HL-60 (cell line): Measurements from ENCODE around the gene TRAIP.
A peak's percentile ranks its signal among the peaks of the same experiment; 100 is the strongest.
"Not testable (repeated sequence)": the region's sequence is repeated elsewhere in the genome, so short reads cannot be mapped to it uniquely, and the experiment has no call there.

Experiments used
- DNase-seq, 2 experiments: peaks; one replicate each; pipeline ENCODE4 v3.0.0-alpha.2; 2010 to 2020; ENCODE audit warnings: low read depth in 1 of 2, low spot score in 1 of 2
- H3K27ac ChIP-seq: fragments of 250-450 bp; sonication (Bioruptor Pico); replicated peaks from 2 replicates; pipeline ENCODE4 v1.5.1; 2020; ENCODE audit warnings: mild to moderate bottlenecking, moderate library complexity
- H3K27me3 ChIP-seq: fragments of 250-450 bp; sonication (Bioruptor Pico); 2 replicates; pipeline ENCODE4 v1.5.1; 2021; ENCODE audit warnings: mild to moderate bottlenecking, moderate library complexity; ENCODE audit not compliant: insufficient read depth, poor library complexity, severe bottlenecking
- H3K4me3 ChIP-seq: replicated peaks from 2 replicates; pipeline ENCODE4 v1.5.1; 2011; ENCODE audit warnings: mild to moderate bottlenecking, control low read depth, low read length; ENCODE audit not compliant: insufficient read depth
- CTCF ChIP-seq: IDR thresholded peaks from one replicate; pipeline ENCODE4 v1.5.1; 2011; ENCODE audit warnings: low read length, control low read depth, inconsistent platforms; ENCODE audit not compliant: insufficient read depth
- GABPA ChIP-seq: IDR thresholded peaks from 2 replicates; pipeline ENCODE4 v1.6.1; 2012; ENCODE audit warnings: low read depth
- POLR2AphosphoS5 ChIP-seq: IDR thresholded peaks from 2 replicates; pipeline ENCODE4 v1.6.1; 2012; ENCODE audit warnings: low read depth
- REST ChIP-seq: IDR thresholded peaks from 2 replicates; pipeline ENCODE4 v1.6.1; 2012; ENCODE audit warnings: low read depth; ENCODE audit not compliant: insufficient replicate concordance
- SPI1 ChIP-seq: IDR thresholded peaks from 2 replicates; pipeline ENCODE4 v1.6.1; 2012; ENCODE audit warnings: low read depth, mild to moderate bottlenecking, borderline replicate concordance

The TRAIP gene

GRCh38 chr3:49787182-49787464 lies 69.2 kb downstream of the TRAIP start:
- H3K4me3 ChIP-seq = no peak overlapping the region
- TF ChIP-seq REST (no peak), CTCF (no peak), POLR2AphosphoS5 (no peak), GABPA (no peak), SPI1 (no peak)
- no peaks in the 10 kb centered on the region for H3K27me3 ChIP-seq
- DNase-seq = no peak
- no peak overlapping the region; the same call in 1 of the 2 replicates for H3K27ac ChIP-seq

- H3K27me3 ChIP-seq = no peaks in the 10 kb centered on the region
- DNase-seq = peak; percentile 100
- H3K4me3 ChIP-seq = peak within 1 kb of the TSS; percentile 99
- 0 out of 2 replicates have a peak, but pooled peaks have one; percentile 20 for TF ChIP-seq GABPA
- no peak; the same call in 1 of the 2 replicates for TF ChIP-seq SPI1
- TF ChIP-seq POLR2AphosphoS5 = peak; percentile 69; the same call in 1 of the 2 replicates
- TF ChIP-seq CTCF = no peak
- H3K27ac ChIP-seq = peak within 1 kb of the TSS; percentile 74
Observed at GRCh38 chr3:49786357-49787181, 69.8 kb downstream of the TRAIP start, which contains the start of gene IP6K1. Gene IP6K1 (minus strand): TSS chr3:49786542. CDS start chr3:49748040, 38,502 bp downstream.

- DNase-seq = no peak
- H3K27me3 ChIP-seq = no peaks in the 10 kb centered on the region
- TF ChIP-seq POLR2AphosphoS5 = no peak
- peak; percentile 81 for TF ChIP-seq REST
- no peak for TF ChIP-seq CTCF
- TF ChIP-seq SPI1 = peak; percentile 92
- no peak for TF ChIP-seq GABPA
- H3K27ac ChIP-seq = peak overlapping the region; percentile 74
- peak overlapping the region; percentile 99 for H3K4me3 ChIP-seq
Observed at GRCh38 chr3:49785565-49786356, 70.6 kb downstream of the TRAIP start.

- not testable (repeated sequence) for DNase-seq, H3K27me3 ChIP-seq, H3K4me3 ChIP-seq, H3K27ac ChIP-seq
Observed at GRCh38 chr3:49782277-49782676, 74.1 kb downstream of the TRAIP start.
